ENCODE measurements around the gene SRGAP2C.
"Not testable (repeated sequence)": the region's sequence is repeated elsewhere in the genome, so short reads cannot be mapped to it uniquely, and the experiment has no call there.

SRGAP2C gene

DNA sequence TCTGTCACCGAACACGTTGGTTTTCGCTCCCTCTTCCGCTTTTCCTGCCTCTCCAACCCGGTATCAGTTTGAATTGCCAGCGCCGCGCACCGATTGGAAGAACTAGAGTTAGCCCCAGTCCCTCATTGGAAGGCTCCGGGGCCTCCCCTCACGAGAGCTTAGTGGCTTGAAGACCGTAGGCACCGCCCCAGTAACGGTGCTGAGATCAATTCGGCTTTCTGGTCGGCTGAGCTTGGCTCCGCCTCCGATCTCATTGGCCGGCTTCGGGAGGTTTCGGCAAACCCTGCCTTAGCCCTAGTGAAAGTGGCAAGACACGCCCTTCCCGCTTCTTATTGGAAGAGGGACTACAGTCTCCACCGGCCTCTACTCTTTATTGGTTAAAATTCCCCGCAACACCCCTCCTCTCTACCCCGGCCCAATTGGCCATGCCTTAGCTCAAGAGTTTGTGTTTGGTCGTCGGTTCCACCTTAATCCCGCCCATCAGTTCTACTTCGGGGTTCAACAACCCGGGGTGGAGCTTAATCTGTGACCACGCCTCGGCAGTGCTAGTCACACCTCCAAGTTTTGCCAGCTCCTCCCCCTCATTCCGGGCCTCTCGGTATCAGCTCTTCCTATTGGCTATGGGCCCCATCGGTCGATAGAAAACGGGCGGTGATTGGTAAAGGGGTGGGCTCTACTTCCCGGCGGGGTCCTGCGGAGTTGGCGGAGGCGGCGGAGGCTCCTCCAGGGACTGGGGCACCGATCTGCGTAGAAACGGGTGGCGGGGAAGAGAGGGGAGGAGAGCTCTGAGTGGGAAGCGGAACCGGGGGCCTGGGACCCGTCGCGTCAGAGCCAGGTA, at the start of gene SRGAP2C, which contains the start of gene FAM72B:
Gene SRGAP2C, plus strand, starts transcription at position 686 of the 838 bp plus-strand sequence. CDS start 2,472 bp downstream, outside the sequence.
Gene FAM72B, minus strand, starts transcription at position 51 of the 838 bp plus-strand sequence. CDS start 851 bp downstream, outside the sequence.
- POLR2A ChIA-PET (ENCODE audit: low non-redundant PET); CTCF ChIA-PET: not testable (repeated sequence)
- H3K27ac ChIP-seq, result peak within 1 kb of the TSS; percentile 83
- peak; percentile 85 for DNase-seq (ENCODE audit: low spot score)

DNA sequence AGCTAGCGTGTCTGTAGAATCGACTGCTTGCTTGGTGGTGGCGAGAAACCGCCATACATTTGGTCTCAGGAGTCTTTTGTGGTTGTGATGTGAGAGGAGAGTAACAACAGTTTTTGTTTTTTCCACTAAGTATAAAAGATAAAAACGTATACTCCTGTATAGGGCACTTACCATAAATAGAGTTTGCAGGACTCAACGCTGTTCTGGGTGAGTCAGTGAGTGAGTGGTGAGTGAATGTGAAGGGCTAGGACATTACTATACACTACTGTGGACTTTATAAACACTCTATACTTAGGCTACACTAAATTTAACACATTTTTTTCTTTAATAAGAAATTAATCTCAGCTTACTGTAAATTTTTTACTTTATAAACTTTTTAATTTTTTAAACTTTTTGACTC, 44.4 kb upstream of the SRGAP2C start:
- H3K27ac ChIP-seq; CTCF ChIA-PET; POLR2A ChIA-PET (ENCODE audit: low non-redundant PET); DNase-seq (ENCODE audit: low spot score): not testable (repeated sequence)

DNA sequence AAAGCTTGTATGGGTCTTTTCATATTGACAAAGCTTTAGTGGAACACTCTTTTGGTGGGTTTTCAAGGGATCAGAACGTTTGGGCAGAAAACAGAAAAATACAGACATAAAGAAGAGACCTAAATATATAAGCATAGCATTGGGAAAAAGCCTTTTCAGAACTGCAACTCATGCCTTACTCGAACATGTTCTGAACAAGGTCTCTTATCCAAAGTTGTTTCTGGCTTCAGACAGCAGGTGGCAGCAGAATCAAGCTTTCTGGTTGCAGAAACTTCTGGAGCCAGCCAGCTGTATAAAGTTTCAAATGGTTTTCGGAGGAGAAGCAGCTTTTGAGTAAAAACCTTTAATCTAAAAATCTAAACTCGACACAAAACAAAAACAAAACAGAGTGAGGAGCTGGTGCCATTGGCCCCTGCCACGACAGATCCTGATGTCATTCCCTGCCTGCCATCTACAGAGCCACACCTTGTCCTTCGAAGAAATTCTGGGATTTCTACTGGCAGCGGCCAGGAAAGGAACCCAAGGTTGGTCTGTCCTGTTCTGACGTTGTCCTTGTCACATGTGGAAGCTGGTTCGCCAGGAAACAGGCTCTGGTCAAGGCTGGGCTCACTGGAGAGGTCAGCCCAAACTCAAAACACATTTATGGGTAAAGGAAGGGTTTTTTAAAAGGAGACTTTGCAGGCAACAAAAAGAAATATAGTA, 36.1 kb upstream of the SRGAP2C start:
- POLR2A ChIA-PET (ENCODE audit: low non-redundant PET); H3K27ac ChIP-seq; CTCF ChIA-PET; DNase-seq (ENCODE audit: low spot score): not testable (repeated sequence)

GRCh38 chr1:121151294-121151693, 33.5 kb upstream of the SRGAP2C start:
- CTCF ChIA-PET; DNase-seq (ENCODE audit: low spot score); POLR2A ChIA-PET (ENCODE audit: low non-redundant PET); H3K27ac ChIP-seq: not testable (repeated sequence)

DNA sequence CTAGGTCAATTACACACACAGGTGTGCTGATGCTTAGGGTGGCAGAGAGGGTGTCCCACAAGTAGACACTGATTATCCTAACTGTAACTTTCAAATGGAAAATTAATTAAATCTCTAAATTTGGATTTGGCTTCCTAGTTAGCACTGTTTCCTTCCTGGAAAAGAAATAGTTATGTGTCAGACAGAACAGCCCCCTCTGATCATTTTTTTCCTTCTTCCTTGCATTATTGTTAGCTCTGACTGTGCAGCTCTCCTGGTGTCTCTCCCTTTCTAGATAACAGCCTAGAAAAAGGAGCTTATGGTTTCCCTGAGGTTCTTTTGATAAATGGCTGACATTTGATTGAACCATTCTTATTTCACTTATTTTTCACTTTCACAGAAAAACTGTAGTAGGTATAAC, 32.0 kb upstream of the SRGAP2C start:
- H3K27ac ChIP-seq; CTCF ChIA-PET; DNase-seq (ENCODE audit: low spot score); POLR2A ChIA-PET (ENCODE audit: low non-redundant PET): not testable (repeated sequence)

GRCh38 chr1:121154811-121155210, 30.0 kb upstream of the SRGAP2C start:
- H3K27ac ChIP-seq; DNase-seq (ENCODE audit: low spot score); POLR2A ChIA-PET (ENCODE audit: low non-redundant PET): not testable (repeated sequence)

DNA sequence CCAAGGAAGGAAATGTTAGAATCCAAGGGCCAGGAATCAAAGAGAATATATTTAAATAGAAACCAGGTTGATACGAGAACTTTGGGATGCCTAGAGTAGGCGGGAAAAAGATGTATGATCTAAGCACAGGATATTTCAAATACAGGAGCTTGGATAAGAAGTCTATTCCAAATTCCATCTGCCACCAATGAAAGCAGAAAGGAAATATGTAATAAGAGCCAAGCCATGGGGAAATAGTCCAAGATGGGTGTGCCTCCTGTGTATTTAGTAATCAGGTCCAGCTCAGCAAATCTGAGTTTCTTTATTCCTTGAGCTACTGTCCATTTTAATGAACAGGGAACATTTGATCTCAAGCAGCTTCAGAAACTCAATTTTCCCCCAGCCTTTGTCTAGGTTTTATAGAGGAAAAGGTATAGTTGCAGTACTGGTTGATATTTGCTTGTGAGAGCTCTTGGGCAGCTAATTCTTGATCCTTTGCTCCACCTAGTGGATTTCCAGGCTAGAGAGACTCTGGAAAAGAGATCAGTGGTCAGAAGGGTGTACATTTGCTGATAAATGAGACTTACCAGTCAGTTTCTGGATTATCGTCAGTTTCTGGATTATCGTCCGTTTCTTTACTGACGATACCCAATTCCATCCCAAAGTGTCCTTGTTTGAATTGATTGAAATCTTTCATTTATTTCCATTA, 29.0 kb upstream of the SRGAP2C start:
- CTCF ChIA-PET, result interaction anchor here (0.6 kb wide), 1 partner anchor 417 kb away, joined by 3 read pairs; no protein-coding TSS in a partner anchor
- DNase-seq (ENCODE audit: low spot score); H3K27ac ChIP-seq; POLR2A ChIA-PET (ENCODE audit: low non-redundant PET): not testable (repeated sequence)

More at GRCh38 chr1:121154811-121155210, 30.0 kb upstream of the SRGAP2C start:
- CTCF ChIA-PET, result not testable (repeated sequence)

DNA sequence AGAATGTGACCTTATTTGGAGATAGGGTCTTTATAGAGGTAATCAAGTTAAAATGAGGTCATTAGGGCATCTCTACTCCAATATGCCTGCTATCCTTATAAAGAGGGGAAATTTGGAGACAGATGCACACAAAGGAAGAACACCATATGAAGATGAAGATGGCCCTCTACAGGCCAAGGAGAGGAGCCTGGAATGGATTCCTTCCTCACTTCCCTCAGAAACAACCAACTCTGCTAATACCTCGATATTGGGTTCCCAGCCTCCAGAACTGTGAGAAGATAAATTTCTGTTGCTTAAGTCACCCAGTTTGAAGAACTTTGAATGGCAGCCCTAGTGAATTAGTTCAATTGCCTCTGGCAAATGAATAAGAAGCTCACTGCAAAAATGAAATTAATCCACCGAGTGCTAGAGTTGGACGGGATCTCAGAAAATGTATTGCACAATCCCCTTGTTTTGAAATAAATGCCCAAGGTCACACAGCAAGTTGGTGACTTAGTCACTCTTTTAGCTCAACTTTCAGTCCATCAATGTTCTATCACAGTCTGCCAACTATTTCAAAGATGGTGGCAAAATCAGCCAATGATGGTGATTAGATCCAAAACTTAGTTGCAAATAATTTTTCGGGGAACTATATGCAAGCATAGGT, 27.7 kb upstream of the SRGAP2C start:
- POLR2A ChIA-PET (ENCODE audit: low non-redundant PET); DNase-seq (ENCODE audit: low spot score); H3K27ac ChIP-seq; CTCF ChIA-PET: not testable (repeated sequence)

DNA sequence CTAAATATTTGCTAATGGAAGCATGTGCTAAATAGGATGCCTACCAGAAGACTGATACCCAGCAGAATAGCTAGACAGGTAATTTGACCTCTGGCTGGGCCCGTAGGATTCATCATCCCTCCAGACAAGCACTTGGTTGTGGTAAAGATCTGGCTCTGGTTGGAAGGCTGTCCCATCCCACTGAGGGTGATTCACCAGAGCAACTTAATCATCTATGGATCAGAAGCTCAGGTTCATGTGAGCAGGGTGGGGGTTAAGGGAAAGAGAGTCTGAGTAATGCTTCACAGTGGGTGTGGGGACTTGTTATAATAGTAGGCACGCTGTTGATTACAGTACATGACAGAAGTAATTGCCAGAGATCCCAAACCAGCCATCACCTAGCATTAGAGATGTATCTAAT, 27.2 kb upstream of the SRGAP2C start:
- H3K27ac ChIP-seq; CTCF ChIA-PET; DNase-seq (ENCODE audit: low spot score); POLR2A ChIA-PET (ENCODE audit: low non-redundant PET): not testable (repeated sequence)

DNA sequence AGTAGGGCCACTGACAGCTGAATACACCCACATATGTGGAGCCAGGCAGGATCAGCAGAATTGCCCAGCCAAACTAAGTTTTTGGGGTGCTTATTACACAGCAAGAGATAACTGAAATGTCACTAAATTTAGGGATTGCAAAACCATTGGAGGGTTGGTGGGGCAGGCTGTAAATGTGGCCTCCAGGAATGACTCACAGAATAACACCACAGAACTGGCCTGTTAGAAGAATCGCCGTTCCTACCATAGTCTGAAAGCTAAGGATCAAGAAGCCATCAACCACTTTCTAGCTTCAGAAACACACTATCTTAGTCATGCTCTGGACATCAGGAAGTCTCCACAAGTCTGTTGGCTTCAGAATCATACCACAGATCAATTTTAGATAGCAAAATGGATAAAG, 24.7 kb upstream of the SRGAP2C start:
- DNase-seq (ENCODE audit: low spot score); CTCF ChIA-PET; POLR2A ChIA-PET (ENCODE audit: low non-redundant PET); H3K27ac ChIP-seq: not testable (repeated sequence)

- H3K27ac ChIP-seq; POLR2A ChIA-PET (ENCODE audit: low non-redundant PET); DNase-seq (ENCODE audit: low spot score); CTCF ChIA-PET: not testable (repeated sequence)
These were observed 23.4 kb upstream of the SRGAP2C start for GRCh38 chr1:121161199-121161901.

DNA sequence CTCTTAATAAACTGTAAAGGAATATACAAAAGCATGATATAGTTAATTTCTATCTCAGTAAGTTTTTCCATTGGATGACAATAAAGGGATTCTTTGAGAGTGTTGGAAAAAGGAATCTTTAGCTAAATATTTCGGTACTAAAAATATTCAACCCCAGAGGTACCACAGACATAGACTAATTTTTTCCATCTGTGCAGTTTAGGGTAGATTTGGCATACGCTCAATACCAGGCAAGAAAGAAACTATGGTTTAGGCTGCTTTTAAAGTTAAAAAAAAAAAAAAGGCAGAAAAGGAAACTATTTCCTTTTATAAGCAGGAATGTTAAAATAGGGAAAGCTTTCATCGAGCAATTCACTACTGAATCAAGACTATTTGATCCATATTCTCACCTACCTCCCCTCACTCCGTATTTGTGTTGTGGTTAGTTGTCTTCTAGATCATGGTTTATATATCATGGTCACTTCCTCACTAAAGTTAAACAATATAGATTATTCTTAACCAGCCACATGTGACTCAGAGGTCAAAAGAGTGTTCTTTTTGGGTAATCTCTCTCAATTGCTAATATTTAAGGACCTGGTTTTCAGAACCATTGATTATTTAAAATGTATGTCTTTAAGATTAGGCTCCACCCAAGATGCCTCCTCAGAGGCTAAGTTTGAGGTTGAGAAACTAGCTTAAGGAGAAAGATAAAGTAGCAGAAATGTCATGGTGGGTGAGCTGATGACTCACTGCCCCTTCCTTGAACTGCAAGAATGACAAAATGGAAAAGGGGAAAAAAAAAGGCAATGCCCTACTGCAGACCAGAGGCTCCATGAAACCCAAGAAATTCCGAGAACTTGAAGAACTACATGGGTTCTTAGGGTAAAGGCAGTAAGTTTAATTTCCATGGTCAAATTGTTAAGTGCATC, 20.7 kb upstream of the SRGAP2C start:
- POLR2A ChIA-PET (ENCODE audit: low non-redundant PET); H3K27ac ChIP-seq; CTCF ChIA-PET; DNase-seq (ENCODE audit: low spot score): not testable (repeated sequence)

DNA sequence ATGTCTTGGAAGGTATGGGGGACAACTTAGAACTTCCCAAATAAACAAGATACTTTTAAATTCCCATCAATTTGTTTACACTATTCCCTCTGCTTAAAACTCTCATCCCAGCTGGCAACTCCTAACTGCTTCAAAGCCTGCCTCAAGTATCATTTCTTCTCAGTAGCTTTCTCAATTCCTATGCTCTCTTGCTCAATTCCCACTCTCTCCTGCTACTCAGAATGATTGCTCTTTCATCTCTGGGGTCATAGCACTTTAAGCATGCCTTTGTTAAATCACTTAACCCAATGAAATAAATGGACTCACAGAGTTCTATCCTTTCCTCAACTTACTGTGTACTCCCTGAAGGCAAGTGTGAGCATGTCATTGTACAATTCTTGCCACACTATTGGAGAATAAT, 19.5 kb upstream of the SRGAP2C start:
- DNase-seq (ENCODE audit: low spot score); POLR2A ChIA-PET (ENCODE audit: low non-redundant PET); H3K27ac ChIP-seq; CTCF ChIA-PET: not testable (repeated sequence)

DNA sequence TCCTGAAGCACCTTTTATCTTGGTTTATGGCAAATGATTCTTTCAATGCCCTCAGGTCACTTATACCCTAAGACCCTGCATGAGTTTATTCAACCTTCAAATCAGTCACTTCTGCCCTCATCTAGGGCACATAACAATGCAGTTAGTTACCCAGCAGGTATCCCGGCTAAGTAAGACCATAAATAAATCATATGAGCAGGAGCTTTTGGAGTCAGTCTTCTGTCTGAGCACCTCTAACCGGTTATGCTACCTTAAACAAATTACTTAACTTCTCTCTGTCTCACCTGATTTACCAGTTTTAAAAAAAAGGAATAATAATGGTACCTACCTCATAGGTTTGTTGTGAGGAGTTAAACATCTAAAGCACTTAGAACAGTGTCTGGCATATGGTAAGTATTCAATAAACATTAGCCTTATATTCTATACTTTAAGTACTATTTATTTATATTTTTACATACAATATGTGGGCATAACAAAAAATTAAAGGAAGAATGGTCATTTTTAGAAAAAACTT, 17.5 kb upstream of the SRGAP2C start:
- POLR2A ChIA-PET (ENCODE audit: low non-redundant PET); H3K27ac ChIP-seq; CTCF ChIA-PET; DNase-seq (ENCODE audit: low spot score): not testable (repeated sequence)

DNA sequence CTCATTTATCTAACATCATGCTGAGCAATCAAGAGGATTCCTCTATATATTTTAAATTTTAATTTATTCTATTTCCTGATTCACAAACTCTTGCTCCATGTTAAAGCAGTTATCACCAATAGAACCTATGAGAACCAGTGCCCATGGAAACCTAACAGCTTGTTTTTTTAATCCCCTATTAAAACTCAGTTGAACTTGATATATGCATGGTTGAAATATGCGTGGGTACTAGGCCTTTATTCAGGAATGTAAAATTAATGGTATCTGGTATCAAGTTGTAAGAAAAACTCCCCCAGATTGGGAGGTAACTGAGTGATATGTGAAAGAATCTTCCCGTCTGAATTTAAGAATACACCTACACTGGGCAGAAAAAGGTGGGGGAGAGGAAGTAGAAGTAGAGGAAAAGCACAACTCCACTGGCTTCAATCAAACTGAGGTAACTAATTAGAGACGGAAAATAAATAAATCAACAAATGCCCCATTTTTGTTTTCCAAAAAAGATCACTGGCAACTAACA, 16.6 kb upstream of the SRGAP2C start:
- DNase-seq (ENCODE audit: low spot score); POLR2A ChIA-PET (ENCODE audit: low non-redundant PET); CTCF ChIA-PET; H3K27ac ChIP-seq: not testable (repeated sequence)

Data from RWPE1 (cell line).